ENCODE measurements around the gene CAT.

CAT gene

DNA sequence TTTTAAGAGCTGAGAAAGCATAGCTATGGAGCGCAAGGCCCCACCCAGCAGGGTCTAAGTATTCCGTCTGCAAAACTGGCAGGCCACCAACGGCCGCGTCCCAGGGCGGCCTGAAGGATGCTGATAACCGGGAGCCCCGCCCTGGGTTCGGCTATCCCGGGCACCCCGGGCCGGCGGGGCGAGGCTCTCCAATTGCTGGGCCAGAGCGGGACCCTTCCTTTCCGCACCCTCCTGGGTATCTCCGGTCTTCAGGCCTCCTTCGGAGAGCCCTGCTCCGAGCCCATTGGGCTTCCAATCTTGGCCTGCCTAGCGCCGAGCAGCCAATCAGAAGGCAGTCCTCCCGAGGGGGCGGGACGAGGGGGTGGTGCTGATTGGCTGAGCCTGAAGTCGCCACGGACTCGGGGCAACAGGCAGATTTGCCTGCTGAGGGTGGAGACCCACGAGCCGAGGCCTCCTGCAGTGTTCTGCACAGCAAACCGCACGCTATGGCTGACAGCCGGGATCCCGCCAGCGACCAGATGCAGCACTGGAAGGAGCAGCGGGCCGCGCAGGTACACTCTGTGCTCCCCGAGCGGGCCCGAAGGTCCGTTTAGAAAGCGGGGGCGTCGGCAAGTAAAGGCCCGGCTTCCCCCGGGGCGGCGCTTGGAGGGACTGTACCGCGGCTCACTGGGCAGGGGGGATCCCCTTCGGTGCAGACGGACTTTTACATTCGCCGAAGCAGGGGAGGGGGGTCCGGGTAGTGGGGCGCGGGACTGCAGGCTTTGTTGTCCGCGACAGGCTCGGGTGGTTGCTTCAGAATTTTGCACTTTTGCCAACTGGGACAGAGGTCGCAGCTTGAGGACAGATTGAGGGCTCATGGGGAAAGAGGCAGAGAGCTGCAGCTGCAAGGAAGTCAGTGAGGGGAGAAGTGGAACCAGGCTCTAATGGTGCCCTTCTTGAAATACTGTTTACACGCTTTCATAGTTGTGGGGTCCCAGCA lies at the start of gene CAT:
Gene CAT (plus strand): TSS at position 406 of the 979 bp plus-strand sequence. CDS start 80 bp downstream, at position 486.
- Mint-ChIP-seq H3K27me3 (no peaks in the 10 kb centered on the region), H3K27ac (peak within 1 kb of the TSS; percentile 95), H3K4me3 (peak within 1 kb of the TSS; percentile 91), H3K9me3 (no peaks in the 10 kb centered on the region), H3K36me3 (no peaks in the 10 kb centered on the region), H3K4me1 (peaks cover 39% of the 10 kb centered on the region)

DNA sequence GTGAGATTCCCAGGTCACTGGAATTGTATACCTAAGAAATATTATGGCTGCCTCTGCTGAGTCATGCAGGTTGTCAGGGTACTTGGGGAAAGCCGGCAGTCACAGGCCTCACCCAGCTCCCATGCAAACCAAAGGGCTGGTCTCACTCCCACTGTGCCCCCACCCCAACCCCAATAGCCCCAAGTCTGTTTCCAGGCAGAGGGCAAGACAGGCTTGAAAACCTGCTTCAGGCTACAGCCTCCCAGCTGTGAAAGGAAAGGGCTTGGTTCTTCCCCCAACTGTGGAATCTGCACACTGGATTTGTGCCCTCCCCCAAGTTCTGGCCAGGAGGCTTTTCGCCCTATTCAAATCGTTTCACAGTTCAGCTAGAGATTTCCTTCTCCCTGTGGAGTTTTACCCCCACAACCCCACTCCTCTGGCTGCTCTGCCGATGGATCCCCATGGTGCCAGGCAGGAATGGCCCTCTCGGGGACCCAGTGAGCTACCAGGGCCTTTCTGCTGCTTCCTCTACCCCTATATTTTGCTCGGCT lies 43.9 kb upstream of the CAT start:
- Mint-ChIP-seq H3K4me3 (no peak overlapping the region), H3K9me3 (peaks cover 19% of the 10 kb centered on the region), H3K27ac (no peak overlapping the region), H3K27me3 (peaks cover 14% of the 10 kb centered on the region), H3K36me3 (peaks cover 3% of the 10 kb centered on the region), H3K4me1 (no peaks in the 10 kb centered on the region)

DNA sequence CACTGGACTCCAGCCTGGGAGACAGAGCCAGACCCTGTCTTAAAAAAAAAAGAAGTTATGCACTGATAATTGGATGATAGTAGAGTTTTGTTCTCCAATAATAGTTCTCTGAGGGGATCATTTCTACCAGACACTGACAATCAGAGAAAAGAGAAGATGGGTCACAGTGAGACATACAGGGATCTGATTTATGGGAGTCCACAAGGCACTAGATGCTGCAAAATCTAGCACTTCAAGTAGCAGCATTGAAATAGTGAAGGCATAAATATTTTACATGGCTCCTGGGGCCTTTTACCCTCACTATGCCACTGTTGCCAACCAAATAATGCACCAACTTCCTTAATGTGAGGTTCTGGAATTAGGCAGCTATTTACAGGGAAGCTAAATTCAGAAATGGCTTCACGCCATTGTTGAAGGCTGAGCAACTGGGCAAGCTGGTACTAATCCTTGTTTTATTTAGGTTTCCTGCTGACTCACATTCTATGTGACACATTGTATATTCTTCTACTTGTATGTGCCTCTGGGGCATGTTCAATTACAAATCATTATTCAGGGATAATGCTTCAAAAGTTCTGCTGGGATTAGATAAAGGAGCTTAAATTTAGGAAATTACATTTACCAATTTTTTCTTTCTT lies 42.7 kb upstream of the CAT start:
- no peaks in the 10 kb centered on the region for H3K4me1 Mint-ChIP-seq
- peaks cover 3% of the 10 kb centered on the region for H3K36me3 Mint-ChIP-seq
- peaks cover 19% of the 10 kb centered on the region for H3K9me3 Mint-ChIP-seq
- peaks cover 13% of the 10 kb centered on the region for H3K27me3 Mint-ChIP-seq
- H3K4me3 Mint-ChIP-seq: no peak overlapping the region
- no peak overlapping the region for H3K27ac Mint-ChIP-seq

DNA sequence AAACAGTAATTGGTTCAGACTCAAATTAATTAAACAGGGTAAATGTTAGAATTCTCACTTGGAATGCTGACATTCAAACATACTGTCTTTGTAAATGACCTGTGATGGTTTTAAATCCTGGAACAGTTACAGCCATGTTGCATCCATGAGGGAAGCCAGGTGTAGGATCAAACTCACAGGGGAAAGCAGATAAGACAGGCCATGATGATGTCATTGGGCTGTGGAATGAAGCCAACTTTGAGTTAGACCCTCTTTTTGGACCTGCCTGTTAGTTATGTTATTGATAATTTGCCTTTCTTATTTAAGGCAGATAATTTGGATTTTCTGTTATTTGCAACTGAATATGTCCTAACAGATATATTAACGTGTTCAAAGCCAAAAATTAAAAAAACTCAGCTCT lies 41.6 kb upstream of the CAT start:
- no peak overlapping the region for H3K4me3 Mint-ChIP-seq
- H3K36me3 Mint-ChIP-seq: peaks cover 2% of the 10 kb centered on the region
- H3K27me3 Mint-ChIP-seq: peaks cover 8% of the 10 kb centered on the region
- no peak overlapping the region for H3K27ac Mint-ChIP-seq
- peaks cover 19% of the 10 kb centered on the region for H3K9me3 Mint-ChIP-seq
- H3K4me1 Mint-ChIP-seq: no peaks in the 10 kb centered on the region

DNA sequence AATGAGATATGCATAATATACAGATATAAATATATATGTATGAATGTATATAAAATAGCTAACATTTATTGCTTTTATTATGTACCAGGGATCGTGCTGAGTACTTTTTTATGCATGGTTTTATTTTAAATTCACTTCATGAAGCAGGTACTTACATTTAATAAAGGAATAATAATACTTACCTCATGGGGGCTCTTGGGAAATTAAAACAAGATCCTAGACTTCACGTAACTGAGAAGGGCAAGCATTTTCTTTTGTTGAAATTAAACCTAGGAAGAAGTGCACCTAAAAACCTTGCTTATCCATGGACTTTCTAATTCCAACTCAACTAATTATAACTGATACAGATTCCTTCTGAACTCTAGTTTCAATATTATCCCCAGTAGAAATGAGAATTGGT lies 40.9 kb upstream of the CAT start:
- Mint-ChIP-seq H3K4me1 (no peaks in the 10 kb centered on the region), H3K27me3 (peaks cover 8% of the 10 kb centered on the region), H3K4me3 (no peak overlapping the region), H3K27ac (no peak overlapping the region), H3K36me3 (peaks cover 2% of the 10 kb centered on the region), H3K9me3 (peaks cover 15% of the 10 kb centered on the region)

DNA sequence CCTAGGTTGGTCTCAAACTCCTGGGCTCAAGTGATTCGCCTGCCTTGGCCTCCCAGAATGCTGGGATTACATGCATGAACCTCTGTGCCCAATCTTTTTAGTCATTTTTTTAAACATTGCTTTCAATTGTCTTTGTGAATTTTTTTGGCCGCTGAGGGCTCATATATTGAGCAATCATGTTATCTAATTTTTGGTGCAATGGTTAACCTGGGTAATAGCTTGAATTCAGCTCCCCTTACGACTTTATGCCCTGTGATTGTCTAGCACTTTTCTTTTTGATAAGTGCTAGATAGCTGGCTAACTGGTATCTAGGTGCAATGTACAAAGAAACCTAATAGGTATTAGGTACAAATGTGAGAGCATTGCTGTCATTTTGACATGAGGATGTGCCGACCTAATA lies 35.3 kb upstream of the CAT start:
- no peak overlapping the region for H3K27ac Mint-ChIP-seq
- no peaks in the 10 kb centered on the region for H3K36me3 Mint-ChIP-seq
- H3K4me1 Mint-ChIP-seq: peaks cover 13% of the 10 kb centered on the region
- H3K27me3 Mint-ChIP-seq: peaks cover 14% of the 10 kb centered on the region
- no peaks in the 10 kb centered on the region for H3K9me3 Mint-ChIP-seq
- H3K4me3 Mint-ChIP-seq: no peak overlapping the region

DNA sequence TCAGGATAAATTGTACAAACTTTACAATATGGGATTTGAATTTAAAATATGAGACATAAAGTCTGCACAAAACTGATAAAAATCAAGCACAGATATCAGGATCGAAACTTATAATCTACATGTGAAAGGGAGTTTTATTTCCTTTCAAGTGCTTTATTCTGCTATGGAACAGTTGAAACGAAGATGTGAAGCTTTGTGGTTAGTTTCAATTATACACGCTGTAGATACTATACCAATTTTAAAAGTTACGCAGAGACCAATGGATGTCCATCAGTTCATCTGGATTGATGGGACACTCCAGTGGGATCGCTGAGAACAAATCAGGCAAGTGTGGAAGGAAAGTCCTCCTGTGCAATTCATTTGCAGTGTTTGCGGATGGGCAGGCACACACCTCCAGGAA lies 34.5 kb upstream of the CAT start:
- H3K27ac Mint-ChIP-seq: peak overlapping the region; percentile 4
- H3K4me3 Mint-ChIP-seq: no peak overlapping the region
- H3K27me3 Mint-ChIP-seq: peaks cover 20% of the 10 kb centered on the region
- H3K4me1 Mint-ChIP-seq: peaks cover 13% of the 10 kb centered on the region
- no peaks in the 10 kb centered on the region for H3K9me3 Mint-ChIP-seq
- H3K36me3 Mint-ChIP-seq: no peaks in the 10 kb centered on the region

DNA sequence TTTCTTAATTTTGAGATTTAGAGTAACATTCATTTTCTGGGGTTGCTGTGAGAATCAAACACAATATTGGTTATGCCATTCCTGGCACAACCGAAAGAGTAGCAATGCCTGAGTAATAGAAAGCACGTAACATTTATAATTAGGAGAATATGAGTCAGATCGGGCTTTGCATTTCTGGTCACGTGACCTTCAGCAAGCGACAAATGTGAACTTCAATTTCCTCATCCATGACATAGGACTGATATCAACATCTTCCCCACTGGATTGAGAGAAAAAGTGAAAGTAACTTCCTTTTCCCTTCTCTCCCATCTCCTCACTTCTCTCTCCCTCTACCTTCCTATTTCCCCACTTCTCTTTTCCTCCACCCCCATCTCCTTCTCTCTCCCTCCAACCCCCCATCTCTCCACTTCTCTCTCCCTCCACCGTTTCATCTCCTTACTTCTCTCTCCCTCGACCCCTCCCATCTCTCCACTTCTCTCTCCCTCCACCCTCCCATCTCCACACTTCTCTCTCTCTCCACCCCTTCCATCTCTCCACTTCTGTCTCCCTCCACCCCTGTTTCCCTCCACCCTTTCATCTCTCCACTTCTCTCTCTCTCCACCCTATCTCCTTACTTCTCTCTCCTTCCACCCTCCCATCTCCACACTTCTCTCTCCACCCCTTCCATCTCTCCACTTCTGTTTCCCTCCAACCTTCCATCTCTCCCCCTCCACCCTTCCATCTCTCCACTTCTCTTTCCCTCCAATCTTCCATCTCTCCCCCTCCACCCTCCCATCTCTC lies 33.5 kb upstream of the CAT start:
- H3K4me1 Mint-ChIP-seq: peaks cover 13% of the 10 kb centered on the region
- no peaks in the 10 kb centered on the region for H3K36me3 Mint-ChIP-seq
- H3K27me3 Mint-ChIP-seq: peaks cover 19% of the 10 kb centered on the region
- no peaks in the 10 kb centered on the region for H3K9me3 Mint-ChIP-seq
- H3K27ac Mint-ChIP-seq: peak overlapping the region; percentile 78
- H3K4me3 Mint-ChIP-seq: no peak overlapping the region

DNA sequence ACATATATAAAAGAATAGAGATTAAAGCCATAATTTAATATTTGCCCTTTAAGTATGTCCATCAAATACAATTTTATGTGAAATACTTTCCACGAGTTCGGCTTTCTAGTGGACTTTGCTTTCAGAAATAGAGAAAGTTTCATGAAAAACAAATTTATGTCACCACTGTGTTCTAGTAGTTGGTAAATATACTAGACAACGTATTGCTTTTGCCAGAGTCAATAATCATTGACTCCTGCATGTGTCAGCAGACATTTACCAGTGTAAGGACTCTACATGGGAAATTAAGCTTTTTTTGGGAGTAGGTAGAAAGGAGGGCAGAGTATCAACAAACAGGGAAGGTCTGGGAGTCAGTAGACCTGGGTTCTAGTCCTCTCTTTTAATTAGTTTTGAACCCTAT lies 32.3 kb upstream of the CAT start:
- Mint-ChIP-seq H3K36me3 (no peaks in the 10 kb centered on the region), H3K4me3 (no peak overlapping the region), H3K27ac (no peak overlapping the region), H3K4me1 (peaks cover 13% of the 10 kb centered on the region), H3K27me3 (peaks cover 20% of the 10 kb centered on the region), H3K9me3 (no peaks in the 10 kb centered on the region)

DNA sequence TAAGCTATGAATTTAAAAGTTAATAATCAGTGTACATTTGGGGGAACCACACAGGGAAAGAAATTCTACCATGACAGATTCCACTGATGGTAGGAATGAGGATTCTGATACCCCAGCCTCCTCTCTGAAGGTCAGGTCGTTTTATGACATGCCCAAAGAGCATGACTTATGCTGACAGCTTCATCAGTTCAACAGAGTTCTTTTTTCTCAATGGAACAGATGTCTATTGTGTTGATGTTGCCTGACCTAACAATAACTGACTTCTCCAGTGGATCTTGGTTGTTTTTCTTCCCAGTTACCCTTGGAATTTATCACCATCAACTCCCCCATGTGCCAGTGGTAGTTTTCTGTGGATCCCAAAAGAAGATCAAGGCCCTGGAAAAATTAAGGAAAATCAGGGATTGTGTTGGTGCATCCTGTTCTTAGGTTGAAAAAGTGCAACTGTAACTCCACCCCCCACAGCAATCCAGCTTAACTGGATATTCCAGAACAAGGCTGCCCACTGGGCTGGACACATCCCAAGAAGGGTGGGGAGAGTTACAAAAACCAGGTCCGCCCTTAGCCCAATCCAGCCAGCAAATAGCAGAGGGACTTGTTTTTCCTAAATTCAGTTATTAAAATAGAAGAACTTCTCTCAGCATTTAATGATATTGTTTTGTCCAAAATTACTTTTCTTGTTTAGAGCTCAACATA lies 31.5 kb upstream of the CAT start:
- no peak overlapping the region for H3K27ac Mint-ChIP-seq
- H3K4me1 Mint-ChIP-seq: peaks cover 13% of the 10 kb centered on the region
- H3K36me3 Mint-ChIP-seq: no peaks in the 10 kb centered on the region
- H3K27me3 Mint-ChIP-seq: peaks cover 20% of the 10 kb centered on the region
- no peaks in the 10 kb centered on the region for H3K9me3 Mint-ChIP-seq
- no peak overlapping the region for H3K4me3 Mint-ChIP-seq

DNA sequence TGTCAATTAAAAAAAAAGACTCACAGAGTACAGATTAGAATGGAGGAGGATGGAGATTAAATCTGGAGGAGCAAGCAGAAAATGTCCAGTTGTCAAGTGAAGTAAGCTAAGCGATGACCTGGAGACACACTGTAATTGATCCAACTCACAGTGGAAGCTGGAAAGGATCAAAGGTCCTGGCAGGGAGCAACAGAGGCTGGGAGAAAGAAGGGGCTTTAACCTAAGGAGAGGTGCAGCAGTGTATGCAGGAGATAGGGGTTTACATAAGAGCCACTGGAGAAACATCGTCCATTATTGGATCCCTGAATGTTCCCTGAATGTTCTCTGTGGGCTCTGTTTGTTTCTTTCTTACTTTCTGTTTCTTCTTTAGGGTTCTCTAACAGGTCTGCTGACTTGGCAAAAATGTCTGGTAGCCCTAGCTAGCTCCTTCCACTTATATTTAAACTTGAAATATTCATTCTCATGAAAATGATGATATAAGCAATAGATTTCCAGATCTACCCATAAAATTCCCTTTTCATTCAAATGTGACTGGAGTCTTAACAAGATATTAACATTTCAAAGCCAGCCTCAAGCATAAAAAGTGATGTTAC lies 30.1 kb upstream of the CAT start:
- peaks cover 10% of the 10 kb centered on the region for H3K9me3 Mint-ChIP-seq
- H3K4me1 Mint-ChIP-seq: peaks cover 13% of the 10 kb centered on the region
- H3K36me3 Mint-ChIP-seq: peaks cover 6% of the 10 kb centered on the region
- H3K4me3 Mint-ChIP-seq: no peak overlapping the region
- H3K27me3 Mint-ChIP-seq: peaks cover 27% of the 10 kb centered on the region
- H3K27ac Mint-ChIP-seq: no peak overlapping the region

DNA sequence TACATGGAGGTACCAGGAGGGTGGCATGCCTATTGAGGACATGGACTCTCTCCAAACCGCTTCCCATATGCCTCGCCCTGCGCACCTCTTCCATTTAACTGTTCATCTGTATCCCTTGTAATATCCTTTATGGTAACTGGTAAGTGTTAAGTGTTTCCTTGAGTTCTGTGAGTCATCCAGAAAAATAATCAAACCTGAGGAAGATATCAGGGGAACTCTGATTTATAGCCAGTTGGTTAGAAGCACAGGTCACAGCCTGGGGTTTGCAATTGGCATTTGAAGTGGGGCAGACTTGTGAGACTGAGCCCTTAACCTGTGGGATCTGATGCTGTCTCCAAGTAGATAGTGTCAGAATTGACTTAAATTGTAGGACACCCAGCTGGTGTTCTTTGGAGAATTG lies 27.6 kb upstream of the CAT start:
- Mint-ChIP-seq H3K27me3 (peaks cover 23% of the 10 kb centered on the region), H3K4me1 (no peaks in the 10 kb centered on the region), H3K27ac (no peak overlapping the region)

DNA sequence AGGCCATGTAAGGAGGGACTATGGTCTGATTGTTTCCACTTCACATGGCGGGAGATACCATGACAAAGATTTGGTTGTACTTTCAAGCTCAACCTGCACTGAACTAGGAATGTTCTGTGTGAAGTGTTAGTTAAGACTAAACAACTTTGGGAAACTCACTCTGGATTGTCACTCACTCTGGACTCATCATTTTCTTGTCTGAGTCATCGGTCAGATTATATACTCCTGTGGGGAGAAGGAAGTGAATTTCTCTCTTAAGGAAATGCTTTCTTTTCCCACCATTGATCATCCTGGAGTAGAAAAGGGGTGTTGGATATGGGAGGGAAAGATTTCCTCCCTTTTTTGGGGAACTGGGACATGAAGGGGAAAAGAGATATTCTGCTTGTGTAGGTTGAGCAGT lies 26.9 kb upstream of the CAT start:
- Mint-ChIP-seq H3K36me3 (peaks cover 6% of the 10 kb centered on the region), H3K27ac (no peak overlapping the region), H3K4me1 (no peaks in the 10 kb centered on the region), H3K27me3 (peaks cover 21% of the 10 kb centered on the region), H3K9me3 (peaks cover 13% of the 10 kb centered on the region), H3K4me3 (no peak overlapping the region)

More for the DNA sequence above, 27.6 kb upstream of the CAT start:
- H3K36me3 Mint-ChIP-seq: peaks cover 6% of the 10 kb centered on the region
- no peak overlapping the region for H3K4me3 Mint-ChIP-seq
- peaks cover 13% of the 10 kb centered on the region for H3K9me3 Mint-ChIP-seq

DNA sequence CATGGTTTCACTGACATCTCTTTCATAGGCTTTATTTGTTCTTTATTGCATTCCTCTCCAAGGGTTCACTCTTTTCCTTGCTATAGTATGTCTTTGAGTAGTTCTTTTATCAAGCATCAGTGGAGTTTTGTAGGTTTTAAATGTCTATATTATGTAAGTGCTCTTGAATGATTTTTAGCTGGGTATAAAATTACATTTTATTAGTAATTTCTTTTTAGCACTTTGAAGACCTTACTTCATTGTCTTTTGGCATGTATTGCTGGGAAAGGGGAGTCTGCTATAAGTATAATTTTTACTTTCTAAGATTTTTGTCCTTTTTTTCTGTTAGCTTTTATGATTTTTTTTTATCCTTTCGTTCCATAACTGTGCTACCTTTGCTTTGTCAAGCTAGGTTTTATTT lies 25.5 kb upstream of the CAT start:
- Mint-ChIP-seq H3K9me3 (peaks cover 13% of the 10 kb centered on the region), H3K27me3 (peaks cover 16% of the 10 kb centered on the region), H3K4me1 (no peaks in the 10 kb centered on the region), H3K4me3 (no peak overlapping the region), H3K36me3 (peaks cover 6% of the 10 kb centered on the region), H3K27ac (no peak overlapping the region)

DNA sequence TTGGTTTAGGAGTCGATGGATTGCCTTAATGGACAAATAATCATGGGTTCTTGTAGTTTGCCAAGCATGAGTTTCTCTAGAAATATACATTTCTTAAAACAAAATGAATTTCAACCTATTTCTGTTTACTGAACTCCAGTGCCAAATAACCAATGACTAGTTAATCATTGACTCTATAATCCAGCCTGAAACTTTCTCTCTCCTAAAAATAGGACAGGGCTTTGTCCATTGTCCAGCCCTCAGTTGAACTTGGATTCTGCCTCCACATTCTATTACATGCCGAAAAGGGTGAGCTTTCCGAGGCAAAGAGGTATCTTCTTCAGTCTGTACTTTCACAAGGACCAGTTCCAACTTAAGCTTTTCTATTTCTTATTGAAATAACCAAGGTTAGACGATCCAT lies 23.2 kb upstream of the CAT start:
- peaks cover 6% of the 10 kb centered on the region for H3K36me3 Mint-ChIP-seq
- H3K9me3 Mint-ChIP-seq: peaks cover 13% of the 10 kb centered on the region
- H3K4me1 Mint-ChIP-seq: no peaks in the 10 kb centered on the region

More for the DNA sequence above, 23.2 kb upstream of the CAT start:
- Mint-ChIP-seq H3K27me3 (peaks cover 10% of the 10 kb centered on the region), H3K4me3 (no peak overlapping the region), H3K27ac (no peak overlapping the region)

All from activated naive CD4-positive, alpha-beta T cell treated with anti-CD3 and anti-CD28 coated beads, Interleukin-2, amount 50 U/mL, for 24 hours (primary cell).